NCI-H146 (cell line): ENCODE measurements around the gene TSC22D3.
"Not testable (repeated sequence)": the region's sequence is repeated elsewhere in the genome, so short reads cannot be mapped to it uniquely, and the experiment has no call there.

ENCODE experiments used
- DNase-seq: peaks from one replicate; lab custom pipeline; 2025; lab: John Stamatoyannopoulos, UW

The TSC22D3 gene

GRCh38 chrX:107712231-107713202, 63.1 kb downstream of the TSC22D3 start:
- no peak for DNase-seq

DNA sequence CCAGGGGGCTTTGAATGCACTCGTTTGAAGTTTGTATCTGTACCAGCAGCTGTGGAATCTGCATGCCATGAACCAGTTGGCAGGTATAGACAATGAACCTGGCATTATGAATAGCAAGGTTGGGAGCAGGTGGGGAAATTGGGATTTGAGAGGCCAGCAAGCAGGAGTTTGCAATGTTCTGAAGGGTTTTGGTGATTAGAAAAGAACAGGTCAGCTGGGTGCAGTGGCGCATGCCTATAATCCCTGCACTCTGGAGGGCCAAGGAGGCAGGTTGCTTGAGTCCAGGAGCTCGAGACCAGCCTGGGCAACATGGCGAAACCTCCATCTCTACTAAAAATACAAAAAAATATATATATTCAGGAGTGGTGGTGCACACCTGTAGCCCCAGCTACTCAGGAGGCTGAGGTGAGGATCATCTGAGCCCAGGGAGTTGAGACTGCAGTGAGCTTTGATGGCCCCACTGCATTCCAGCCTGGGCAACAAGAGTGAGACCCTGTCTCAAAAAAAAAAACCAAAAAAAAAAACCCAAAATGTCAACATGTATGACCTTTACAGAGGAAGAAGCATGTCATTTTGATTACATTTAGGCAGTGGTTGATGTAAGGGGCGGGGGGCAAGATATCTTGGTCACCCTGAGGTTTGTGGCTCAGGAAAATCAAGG, 63.9 kb downstream of the TSC22D3 start:
- no peak for DNase-seq

DNA sequence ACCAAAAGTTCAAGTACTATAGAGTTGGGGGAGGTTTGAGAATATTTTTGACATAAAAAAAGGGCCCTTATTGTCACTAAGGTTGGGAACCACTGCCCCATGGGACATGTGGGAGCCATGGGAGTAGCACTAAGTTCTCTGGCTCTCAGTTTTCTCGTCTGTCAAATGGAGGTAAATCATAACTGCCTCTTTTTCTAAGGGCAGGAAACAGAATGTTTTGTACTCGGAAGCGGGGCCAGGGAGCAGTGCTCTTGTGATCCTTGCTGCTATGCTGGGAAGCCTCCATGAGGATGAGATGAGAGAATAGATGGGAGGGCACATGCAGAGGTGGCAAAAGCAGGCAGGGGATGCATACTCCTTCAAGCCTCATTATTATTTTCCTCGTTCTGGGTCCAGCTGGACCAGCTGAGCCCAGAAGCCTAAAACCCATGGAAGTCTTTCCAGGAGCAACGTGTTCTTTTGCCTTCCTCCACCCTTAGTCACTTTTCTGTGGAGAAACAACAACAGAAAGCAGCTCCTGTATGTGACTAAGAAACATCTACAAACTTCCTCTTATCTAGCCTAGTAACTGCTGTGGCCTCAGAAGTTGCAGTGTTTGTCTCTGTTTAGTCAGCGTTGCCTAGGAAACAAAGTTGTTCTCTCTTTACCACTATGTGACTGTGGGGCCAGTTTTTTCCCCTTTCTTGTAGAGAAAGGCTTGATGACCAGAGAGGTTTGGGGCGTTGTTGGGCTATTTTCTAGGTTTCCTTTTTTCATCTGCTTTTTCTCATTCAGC, 64.8 kb downstream of the TSC22D3 start:
- no peak for DNase-seq

DNA sequence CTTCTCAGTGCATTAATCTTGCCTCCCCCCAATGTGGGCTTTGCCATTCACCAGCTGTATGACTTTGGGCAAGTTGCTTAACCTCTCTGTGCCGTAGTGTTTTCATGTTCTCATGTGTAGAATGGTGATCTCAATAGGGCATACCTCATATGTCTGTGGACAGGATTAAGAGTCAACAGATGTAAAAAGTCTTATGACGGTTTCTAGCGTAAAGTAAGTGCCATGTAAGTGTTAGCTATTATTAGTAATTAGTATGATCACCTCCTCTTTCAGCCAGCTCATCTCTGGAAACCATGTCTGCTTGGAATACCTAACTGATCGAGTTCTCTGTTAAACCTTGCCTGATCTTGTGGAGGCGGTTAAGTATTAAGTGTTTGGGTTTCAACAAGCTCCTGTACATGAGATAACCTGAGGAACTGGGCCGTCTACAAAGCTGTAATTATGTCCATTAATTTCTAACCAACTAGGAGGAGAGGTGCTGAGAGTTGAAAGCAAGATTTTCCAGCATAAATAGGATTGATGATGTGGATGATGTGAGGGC, 66.3 kb downstream of the TSC22D3 start:
- DNase-seq: no peak

DNA sequence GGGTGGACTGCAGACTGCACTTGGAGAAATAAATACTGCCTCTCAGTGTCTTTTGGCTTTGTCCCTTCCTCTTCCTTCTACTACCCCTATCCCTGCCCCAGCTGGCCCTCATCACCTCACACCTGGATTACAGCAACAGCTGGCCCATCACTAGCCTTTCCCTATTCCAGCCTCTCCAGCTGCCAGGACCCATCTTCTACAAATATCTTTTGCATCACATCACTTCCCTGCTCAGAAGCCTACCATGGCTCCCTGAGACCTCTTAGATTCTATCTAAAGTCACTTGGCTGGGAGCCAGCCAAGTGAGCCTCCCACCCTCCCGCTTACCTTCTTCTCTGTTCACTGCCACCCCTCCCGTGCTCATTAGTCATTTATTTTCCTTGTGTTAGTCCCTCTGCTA, 66.8 kb downstream of the TSC22D3 start:
- no peak for DNase-seq

GRCh38 chrX:107707866-107708265, 67.7 kb downstream of the TSC22D3 start:
- DNase-seq: no peak

DNA sequence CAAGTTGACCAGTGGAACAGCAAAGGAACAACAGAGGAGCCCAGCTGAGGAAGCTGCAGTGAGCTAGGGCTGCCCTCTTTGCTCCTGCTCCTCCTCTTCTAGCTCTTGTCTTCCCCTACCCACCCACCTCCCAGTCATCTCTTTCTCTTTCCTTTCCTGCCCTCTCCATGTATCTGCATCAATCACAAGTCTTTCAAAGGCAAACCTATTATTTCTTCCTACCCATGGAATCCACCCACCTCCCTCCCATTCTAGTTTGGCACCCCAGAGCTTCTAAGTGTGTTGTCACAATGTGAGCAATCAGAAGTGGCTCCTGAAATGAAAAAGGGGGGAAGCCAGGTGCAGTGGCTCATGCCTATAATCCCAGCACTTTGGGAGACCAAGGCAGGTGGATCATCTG, 69.3 kb downstream of the TSC22D3 start:
- DNase-seq: no peak

- DNase-seq: no peak
These were observed 71.0 kb downstream of the TSC22D3 start for GRCh38 chrX:107704587-107704986.

- no peak for DNase-seq
These were observed 71.4 kb downstream of the TSC22D3 start for GRCh38 chrX:107704181-107704580.

- DNase-seq: no peak
These were observed 74.0 kb downstream of the TSC22D3 start for GRCh38 chrX:107701493-107702121.

DNA sequence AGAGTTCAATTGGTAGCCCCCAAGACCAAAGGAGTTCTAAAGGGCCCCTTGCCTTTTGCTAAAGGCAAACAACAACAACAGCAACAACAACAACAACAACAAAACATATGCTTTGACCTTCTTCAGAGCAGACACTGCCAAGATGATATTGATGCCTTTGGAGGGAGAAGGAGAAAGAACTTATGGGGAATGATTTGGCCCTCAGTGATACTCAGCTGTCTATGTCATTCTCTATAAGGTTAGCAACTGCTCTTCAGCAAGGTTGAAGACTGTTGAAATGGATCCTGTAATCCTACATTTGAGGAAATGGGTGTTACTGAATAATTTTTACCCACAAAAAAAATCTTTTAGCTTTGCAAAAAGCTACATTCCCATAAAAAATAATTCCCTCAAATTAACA, 74.8 kb downstream of the TSC22D3 start:
- no peak for DNase-seq

GRCh38 chrX:107700317-107700774, 75.2 kb downstream of the TSC22D3 start:
- no peak for DNase-seq

DNA sequence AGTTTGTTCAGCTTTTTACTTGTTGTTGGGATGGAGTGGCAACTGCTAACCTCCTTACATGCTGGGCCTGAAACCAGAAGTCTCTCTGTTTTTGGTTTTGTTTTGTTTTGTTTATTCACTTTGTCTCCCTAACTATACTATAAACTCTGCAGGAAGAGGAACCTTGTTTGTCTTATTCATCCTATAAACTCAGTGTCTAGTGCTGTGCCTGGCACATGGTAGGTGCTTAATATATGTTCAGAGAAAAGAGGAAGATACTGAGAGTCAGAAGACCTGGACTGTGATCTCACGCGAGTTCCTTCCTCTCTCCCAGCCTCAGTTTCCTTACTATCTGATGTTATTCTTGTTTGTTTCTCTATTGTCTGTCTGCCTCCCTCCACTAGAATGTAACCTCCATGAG, 76.0 kb downstream of the TSC22D3 start:
- DNase-seq: no peak

- DNase-seq: no peak
These were observed 84.6 kb downstream of the TSC22D3 start for GRCh38 chrX:107691024-107691448.

DNA sequence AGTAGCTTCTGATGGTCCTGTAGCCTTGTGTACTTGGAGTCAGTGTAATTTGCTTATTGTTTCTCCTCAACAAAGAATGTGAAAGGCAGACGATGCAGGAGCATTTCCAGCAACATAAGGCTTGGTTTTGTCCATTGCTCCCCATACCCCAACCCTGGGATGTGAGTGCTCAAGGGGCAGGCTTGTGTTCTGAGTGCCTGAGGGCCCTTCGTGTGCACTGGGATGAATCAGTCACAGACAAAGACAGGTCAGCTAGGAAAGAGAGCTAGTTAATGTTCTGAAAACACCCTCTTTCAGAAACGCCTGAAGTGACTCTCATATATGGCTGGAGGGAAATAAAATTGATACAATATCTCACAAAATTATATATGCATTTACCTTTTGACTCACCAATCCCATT, 88.1 kb downstream of the TSC22D3 start:
- DNase-seq: no peak

- DNase-seq: no peak
These were observed 88.8 kb downstream of the TSC22D3 start for GRCh38 chrX:107686792-107687191.

DNA sequence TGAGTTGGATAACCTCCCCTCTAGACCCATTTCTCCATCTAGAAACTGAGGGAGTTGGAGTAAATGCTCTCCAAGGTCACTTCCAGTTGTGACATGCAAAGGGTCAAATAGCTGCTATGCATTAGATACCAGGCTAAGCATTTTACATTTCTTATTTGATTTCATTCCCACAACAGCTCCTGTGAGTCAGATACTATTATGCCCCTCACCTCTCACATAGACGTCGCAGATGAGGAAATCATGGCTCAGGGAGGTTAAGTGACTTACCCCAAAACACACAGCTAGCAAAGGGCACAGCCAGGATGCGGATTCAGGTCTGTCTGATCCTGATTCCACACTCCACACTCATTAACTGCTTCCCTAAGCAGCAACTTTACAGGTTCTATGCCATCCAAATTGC, 89.6 kb downstream of the TSC22D3 start:
- no peak for DNase-seq

DNA sequence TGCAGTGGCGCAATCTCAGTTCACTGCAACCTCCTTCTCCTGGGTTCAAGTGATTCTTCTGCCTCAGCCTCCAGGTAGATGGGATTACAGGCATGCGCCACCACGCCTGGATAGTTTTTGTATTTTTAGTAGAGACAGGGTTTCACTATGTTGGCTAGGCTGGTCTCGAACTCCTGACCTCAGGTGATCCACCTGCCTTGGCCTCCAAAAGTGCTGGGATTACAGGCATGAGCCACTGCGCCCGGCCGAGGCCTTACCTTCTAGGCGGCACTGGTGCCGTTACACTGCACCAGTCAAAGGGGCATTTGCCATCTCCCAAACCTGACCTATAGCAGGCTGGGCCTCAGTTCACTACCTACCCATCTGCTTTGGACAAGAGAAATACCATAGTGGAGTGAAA, 90.0 kb downstream of the TSC22D3 start:
- DNase-seq: not testable (repeated sequence)

- DNase-seq: no peak
These were observed 90.6 kb downstream of the TSC22D3 start for GRCh38 chrX:107684956-107685385.

DNA sequence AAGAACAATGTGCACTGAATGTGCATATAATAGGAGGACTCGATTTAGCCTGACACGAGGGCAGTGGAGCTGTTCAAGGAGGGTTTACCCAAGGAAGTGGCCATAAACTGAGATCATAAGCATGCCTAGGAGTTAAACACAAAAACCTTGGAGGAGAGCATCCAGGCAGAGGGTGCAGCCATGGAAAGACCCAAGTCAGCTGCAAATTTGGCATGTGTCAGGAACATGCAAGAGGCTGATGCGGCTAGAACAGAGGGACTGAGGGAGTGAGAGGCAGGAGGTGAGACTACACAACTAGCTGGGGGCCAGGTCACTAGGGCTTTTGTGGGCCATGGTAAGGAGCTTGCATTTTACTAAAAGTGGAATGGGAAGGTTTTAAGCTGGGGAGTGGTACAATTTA, 91.7 kb downstream of the TSC22D3 start:
- DNase-seq: no peak

GRCh38 chrX:107683124-107683895, 92.3 kb downstream of the TSC22D3 start:
- no peak for DNase-seq
